Stimulated activated CD8-positive, alpha-beta memory T cell treated with anti-CD3 and anti-CD28 coated beads, Interleukin-7, amount 100 ng/mL, for 1 hour (primary cell): ENCODE data around the gene CHAMP1.

ENCODE experiments used
- DNase-seq, 2 donors: peaks; one replicate each; pipeline ENCODE4 v3.0.0-alpha.2; 2020; ENCODE audit warnings: low read depth in 2 of 2

CHAMP1 gene

GRCh38 chr13:114314074-114314912 is at the start of gene CHAMP1:
CHAMP1 (plus strand) TSS chr13:114314503; CDS start chr13:114323843, 9,340 bp downstream.
- DNase-seq: peak; percentile 74 to 77

GRCh38 chr13:114264886-114265611 is 49.3 kb upstream of the CHAMP1 start:
- DNase-seq: no peak

GRCh38 chr13:114266241-114266640 is 48.1 kb upstream of the CHAMP1 start:
- no peak for DNase-seq

GRCh38 chr13:114268344-114269280 is 45.7 kb upstream of the CHAMP1 start:
- DNase-seq: no peak

- no peak for DNase-seq
These were observed 45.0 kb upstream of the CHAMP1 start for GRCh38 chr13:114269281-114269770.

- no peak for DNase-seq
These were observed 41.3 kb upstream of the CHAMP1 start for GRCh38 chr13:114272977-114273376.

- no peak for DNase-seq
These were observed 39.0 kb upstream of the CHAMP1 start for GRCh38 chr13:114275304-114275703.

- no peak for DNase-seq
These were observed 35.2 kb upstream of the CHAMP1 start for GRCh38 chr13:114279146-114279545.

- no peak for DNase-seq
These were observed 34.4 kb upstream of the CHAMP1 start for GRCh38 chr13:114279758-114280355.

GRCh38 chr13:114281351-114282040 is 32.8 kb upstream of the CHAMP1 start, which contains the start of gene UPF3A:
UPF3A (plus strand) TSS chr13:114281601; CDS start chr13:114281640, 39 bp downstream.
- peak; percentile 64 to 71 for DNase-seq

- DNase-seq: peak; percentile 27 to 32
These were observed 32.1 kb upstream of the CHAMP1 start for GRCh38 chr13:114282041-114282670.

- no peak for DNase-seq
These were observed 30.7 kb upstream of the CHAMP1 start for GRCh38 chr13:114283576-114283975.

- no peak for DNase-seq
These were observed 29.6 kb upstream of the CHAMP1 start for GRCh38 chr13:114284680-114285079.

- DNase-seq: no peak
These were observed 29.0 kb upstream of the CHAMP1 start for GRCh38 chr13:114285166-114285808.

GRCh38 chr13:114286808-114287207 is 27.5 kb upstream of the CHAMP1 start:
- DNase-seq: no peak

- no peak for DNase-seq
These were observed 26.1 kb upstream of the CHAMP1 start for GRCh38 chr13:114288157-114288591.

- no peak for DNase-seq
These were observed 17.9 kb upstream of the CHAMP1 start for GRCh38 chr13:114296448-114296847.

- DNase-seq: no peak
These were observed 17.4 kb upstream of the CHAMP1 start for GRCh38 chr13:114296902-114297301.

GRCh38 chr13:114298866-114299265 is 15.4 kb upstream of the CHAMP1 start:
- DNase-seq: no peak
